Embryonic facial prominence (tissue), 1 donor: ENCODE measurements around the gene CRP.
"Not testable (repeated sequence)": the region's sequence is repeated elsewhere in the genome, so short reads cannot be mapped to it uniquely, and the experiment has no call there.

Experiments used
- DNase-seq: peaks from one replicate; pipeline ENCODE4 v3.0.0-alpha.2; 2016; ENCODE audit errors: extremely low spot score

Gene CRP, protein sequence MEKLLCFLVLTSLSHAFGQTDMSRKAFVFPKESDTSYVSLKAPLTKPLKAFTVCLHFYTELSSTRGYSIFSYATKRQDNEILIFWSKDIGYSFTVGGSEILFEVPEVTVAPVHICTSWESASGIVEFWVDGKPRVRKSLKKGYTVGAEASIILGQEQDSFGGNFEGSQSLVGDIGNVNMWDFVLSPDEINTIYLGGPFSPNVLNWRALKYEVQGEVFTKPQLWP

DNA sequence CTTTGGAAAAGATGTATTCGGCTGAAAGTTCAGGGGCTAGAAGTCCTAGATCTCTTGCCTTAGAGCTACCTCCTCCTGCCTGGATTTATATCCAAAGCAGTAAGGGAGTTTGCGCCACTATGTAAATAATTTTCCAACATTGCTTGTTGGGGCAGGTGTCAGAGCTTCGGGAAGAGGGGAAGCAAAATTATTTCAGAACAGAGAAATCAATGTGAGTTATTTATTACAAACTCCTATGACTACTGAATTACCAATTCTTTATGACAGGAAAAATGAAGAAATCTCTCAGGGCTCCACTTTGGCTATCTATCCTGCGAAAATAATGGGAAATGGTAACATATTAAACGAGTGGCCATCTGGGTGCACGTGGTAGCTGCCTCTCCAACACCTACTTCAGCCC lies at the start of gene CRP:
CRP (minus strand) TSS at position 61 of the 400 bp plus-strand sequence. CDS start 104 bp downstream, outside the sequence.
- no peak for DNase-seq

DNA sequence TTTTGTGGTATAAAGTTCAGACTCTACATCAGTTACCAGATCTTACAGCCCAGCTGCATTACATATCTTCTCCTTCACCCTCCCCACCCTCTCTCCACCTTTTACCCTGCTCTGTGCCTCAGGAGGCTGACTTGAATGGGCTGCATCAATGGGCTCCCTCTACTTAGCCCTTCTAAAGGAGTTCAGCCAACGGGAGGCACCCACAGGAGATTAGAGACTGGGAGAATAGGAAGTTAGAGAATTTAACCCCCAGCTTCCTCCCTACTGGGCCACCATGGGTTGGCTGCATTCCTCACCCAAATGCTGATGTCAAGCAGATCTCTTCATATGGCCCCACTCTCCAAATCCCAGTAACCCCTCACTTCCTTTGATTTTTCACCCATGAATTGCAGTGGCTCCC lies 49.3 kb upstream of the CRP start:
- no peak for DNase-seq

DNA sequence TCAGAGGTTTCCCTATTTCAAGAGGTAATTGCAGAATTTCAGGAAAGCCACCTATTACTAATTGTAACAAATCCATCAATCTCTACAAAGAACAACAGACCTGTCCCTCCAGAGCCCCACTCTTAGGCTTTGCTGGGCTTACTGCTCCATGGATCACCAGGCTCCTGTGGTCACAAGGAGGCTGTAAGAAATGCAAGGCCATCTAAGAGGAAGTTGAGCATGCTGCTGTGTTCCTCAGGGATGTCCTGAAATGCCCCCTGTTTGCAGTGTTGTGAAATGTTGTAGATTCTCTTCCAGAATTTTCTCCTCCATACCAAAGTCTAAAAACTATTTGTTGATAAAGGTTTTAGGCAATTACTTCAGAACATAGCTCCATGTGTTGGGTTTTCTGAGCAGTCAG lies 42.0 kb upstream of the CRP start:
- DNase-seq, result no peak

DNA sequence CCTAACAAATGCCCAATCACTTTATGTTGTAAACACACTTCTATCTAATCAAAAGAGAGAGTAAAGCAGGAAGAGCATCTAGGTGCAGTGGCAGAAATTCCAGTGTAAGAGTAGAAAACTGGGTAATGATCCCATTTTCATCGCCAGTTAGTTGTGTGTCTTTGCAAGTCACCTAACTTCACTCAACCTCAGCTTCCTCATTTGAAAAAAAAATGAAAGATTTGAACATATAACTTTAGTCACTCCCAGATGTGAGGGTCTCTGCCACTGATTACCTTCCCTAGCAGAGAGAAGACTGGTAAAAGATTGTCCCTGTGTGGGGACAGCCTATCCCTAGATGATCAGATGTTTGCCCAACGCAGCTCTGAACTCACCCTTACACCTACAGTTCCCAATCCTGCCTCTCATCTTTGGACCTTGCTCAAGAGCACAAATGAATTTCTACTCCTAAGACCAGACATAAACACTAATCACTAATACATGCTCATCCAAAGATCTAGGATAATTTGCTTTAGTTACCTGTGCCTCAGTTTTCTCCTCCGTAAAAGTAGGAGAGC lies 41.1 kb upstream of the CRP start:
- no peak for DNase-seq

DNA sequence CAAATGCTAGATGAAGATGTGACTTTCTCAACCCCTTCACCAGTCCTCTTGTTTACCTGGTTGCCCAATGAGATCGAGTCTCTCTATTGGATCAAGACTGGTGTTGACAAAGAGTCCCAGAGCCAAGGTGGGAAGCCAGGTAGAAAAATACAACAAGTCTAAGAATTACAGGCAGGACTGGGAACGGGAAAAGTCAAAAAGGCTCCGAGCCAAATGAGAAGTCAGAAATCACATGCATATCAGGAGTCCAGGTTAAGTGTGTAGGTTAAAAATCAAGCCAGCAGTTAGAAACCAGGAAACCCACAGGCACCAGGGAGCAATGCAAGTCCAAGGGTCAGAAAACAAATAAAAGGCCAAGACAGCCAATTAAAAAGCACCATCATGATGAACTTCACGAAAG lies 39.0 kb upstream of the CRP start:
- no peak for DNase-seq

DNA sequence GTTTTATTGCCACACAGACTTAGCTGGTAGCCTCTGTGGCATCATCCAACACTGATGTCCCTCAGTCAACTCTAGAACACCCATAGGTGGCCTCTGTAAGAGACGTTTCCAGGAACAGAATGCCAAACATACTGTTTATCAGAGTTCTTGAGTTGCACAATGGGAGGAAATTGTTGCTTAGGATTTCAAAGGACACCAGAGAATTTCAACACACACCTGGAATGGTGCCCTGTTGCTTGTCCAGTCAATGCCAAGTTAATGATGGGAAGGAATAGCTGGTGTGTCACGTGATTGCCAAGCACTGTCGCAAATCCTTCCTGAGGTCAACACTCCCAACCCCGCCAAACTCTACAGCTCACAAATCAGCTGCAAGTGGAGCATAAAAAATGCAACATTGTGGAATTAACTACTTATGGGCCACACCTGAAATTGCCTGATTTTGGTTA lies 37.8 kb upstream of the CRP start:
- DNase-seq, result no peak

DNA sequence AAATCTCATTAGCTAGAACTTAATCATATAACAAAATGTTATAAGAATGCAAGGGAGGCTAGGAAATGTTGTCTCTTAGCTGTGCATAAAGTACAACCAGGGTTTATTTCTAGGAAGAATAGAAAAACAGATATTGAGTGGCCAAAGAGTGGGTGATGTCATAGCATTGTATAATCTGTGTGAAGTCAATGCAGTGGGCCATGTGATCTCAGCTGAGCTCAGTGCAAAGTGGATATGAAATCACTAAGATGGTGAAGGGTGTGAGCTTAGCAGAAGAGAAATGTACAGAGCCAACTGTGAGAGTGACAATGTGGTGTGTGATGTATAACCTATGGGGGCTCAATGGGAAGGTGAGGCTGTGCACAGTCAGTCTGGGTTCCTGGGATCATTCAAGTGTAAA lies 36.6 kb upstream of the CRP start:
- DNase-seq, result no peak

DNA sequence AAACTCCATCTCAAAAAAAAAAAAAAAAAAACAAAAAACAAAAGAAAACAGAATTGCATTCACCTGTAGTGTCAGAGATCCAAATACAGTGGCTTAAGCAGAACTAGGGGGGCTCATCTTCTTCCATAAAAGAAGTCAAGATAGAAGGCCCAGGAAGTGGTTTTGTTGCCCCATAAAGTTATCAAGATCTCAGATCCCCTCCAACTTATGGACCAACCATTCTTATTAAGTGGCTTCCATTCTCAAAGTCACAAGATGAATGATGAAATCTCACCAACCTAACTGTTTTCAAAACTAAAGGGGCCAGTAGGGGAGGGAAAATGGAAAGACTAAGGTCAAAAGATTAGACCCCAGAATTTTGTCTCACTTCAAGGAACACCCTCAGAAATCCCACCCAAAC lies 36.2 kb upstream of the CRP start:
- DNase-seq, result no peak

DNA sequence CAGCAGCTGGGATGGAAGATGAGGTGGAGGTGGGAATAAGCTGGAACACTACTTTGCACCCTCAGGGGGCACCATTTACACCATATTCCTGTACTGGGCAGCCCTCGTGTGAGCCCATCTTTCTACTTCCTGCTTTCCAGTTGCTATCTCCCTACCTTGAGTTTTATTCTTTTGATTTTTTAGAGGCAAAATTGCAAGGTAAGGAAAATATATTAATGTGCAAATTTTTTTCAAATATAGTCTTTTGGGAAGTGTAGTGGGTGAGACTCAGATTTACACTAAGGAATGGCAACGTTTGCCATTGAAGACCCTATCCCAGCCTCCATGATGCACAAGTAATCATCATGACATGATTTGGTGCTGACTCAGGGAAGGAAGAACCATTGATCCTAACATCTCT lies 35.2 kb upstream of the CRP start:
- no peak for DNase-seq

DNA sequence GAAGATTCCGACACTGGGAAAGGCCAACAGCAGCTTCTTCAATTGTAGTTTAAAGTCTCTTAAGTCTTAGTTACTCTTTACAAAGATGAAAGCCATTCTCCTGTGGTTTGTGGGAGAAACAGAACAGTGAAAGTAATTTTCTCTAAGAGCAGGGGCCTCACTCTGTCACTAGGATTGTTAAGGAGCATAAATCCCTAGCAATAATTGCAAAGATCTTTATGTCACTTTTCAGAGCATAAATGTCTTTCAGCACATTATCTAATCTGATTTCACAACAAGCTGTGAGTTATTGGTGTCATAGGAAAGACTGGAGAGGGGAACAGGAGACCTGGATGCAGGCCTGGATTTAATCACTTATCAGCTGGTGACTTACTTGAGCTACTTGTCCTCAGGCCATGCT lies 34.0 kb upstream of the CRP start:
- no peak for DNase-seq

DNA sequence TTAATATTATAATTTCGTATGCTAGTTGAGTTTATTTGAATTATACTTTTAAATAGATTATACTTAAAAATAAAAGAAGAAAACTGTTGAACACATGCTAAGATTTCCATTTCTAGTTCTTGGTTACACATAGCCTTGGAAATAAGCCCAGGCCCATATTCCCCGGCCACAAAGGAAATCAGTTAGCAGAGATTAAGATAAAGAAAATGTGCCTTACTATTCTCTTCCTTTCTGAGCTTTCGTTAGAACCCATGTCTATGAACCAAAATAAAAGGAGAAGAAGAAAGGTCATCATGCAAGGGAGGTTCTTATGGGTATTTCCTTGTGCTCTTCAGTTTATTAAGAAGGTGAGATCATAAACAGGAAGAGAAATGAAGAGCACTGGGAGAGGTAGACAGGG lies 32.3 kb upstream of the CRP start:
- DNase-seq, result no peak

DNA sequence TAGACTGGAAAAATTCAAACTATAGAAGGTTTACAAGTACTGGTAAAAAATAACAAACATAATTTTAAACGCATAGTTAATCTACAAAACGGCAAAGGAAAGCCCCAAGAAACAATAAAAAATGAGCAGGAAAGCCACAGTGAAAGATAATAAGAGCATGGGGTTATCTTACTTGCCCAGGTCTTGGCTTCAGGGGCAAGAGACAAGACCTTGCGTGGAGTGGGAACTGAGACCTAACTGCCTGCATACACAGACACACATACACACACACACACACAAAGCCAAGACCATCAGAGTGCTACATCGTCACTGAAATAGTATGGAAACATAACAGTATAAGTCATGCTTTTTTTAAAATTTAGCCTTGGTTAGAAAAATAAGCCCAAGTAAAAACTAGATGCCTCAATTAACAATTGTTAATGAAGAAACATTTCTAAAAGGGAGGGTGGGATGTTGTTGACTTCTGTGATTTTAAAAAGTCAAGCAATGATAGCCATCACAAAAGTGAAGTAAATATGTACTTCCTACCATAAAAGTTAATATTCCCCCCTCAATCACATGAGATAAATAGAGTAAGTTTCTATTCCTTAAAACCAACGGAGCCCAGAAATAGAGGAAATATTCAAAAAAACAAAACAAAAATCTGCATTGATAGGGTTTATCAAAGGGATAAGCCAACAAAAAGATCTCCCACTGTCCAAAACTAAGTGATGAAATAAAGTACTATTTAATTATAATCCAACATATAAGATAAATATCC lies 29.4 kb upstream of the CRP start:
- no peak for DNase-seq

DNA sequence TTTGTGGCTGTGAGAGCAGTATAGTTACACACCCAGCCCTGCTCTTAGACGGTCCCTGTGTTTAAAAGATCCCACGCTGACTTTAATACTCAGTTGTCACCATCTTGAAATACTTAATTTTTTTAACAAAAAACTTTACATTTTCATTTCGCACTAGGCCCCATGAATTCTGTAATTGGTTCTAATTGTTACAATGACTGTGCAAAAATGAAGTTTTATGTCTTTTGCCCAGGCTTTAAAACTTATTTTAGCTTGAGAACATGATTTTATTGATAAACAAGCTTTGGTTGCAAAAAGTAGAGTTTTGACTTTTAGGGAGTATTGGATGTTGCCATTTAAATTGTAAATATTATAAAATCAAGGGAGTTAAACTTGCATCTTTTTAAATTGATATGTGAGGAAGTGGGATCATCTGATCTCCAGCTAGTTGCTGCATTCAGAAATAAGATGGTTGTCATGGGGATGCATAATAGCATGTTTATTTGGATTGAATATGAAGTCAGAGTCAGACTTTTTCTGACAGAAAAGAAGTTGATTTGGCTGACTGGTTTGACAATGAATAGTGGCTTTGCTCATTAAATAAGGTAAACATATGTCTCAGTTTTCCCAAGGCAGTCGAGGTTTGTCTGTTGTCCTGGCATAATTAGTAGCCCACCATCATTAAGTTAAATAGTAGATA lies 23.0 kb upstream of the CRP start:
- no peak for DNase-seq

DNA sequence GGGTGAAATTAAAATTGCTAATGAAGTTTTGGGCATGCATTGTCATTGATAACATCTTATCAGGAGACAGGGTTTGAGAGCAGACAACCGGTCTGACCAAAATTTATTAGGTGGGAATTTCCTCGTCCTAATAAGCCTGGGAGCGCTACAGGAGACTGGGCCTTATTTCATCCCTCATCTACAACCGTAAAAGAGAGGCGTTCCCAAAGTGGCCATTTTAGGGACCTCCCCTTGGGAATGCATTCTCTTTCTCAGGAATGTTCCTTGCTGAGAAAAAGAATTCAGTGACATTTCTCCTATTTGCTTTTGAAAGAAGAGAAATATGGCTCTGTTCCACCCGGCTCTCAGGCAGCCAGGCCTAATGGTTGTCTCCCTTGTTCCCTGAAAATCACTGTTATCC lies 8.8 kb upstream of the CRP start:
- DNase-seq, result not testable (repeated sequence)

DNA sequence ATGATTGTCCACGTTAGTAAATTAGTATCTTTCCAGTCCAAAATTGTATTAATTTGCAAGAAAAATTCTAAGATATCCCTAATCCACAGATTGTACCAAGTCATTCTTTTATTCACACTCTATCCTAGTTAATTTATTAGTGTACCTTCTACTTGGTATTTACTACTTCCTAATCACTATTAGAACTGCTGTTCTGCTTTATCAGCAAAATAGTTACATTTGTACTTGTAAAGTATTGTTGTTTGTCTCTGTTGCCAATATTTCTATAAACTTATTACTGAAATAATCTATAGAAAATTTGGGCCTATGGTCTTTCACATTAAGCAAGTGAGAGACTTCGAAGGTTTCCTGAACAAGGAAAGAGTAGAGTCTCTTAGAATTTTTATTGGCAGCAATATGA lies 5.6 kb upstream of the CRP start:
- DNase-seq, result no peak

DNA sequence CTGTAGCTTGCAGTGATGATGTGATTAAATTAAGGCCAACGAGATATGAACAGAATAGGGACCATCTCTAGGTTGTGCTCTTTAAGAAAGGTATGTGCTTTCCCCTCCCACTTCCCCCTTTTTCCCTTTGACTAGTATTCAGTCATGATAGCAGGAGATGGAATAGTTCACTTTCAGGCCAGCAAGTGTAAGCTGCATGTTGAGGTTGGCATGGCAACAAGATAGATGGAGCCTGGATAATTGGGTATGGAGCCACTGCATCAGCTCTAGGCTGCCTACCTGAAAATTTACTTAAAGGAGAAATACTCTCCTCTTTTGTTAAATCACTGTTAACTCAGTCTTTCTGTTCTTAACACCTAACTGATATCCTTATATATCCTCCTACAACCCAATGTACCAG lies 1.5 kb upstream of the CRP start:
- DNase-seq, result no peak

DNA sequence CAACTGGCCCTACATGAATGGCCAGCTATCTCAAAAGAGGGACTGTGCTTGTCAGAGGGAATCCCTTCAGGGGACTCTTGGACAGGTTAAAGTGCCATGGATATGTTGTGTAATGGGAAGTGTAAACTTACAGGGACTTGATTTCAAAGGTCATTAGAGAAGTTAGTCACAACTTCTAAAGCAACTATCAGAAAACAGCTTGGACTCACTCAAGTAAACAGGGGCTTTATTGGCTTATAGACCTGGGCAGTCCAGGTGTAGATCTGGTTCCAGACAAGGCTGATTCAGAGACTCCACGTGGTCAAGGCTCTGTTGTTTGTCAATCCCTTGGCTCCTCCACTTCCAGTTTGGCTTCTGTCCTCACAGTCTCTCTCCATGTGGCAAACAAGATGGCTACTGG lies 2.3 kb downstream of the CRP start:
- DNase-seq, result no peak

DNA sequence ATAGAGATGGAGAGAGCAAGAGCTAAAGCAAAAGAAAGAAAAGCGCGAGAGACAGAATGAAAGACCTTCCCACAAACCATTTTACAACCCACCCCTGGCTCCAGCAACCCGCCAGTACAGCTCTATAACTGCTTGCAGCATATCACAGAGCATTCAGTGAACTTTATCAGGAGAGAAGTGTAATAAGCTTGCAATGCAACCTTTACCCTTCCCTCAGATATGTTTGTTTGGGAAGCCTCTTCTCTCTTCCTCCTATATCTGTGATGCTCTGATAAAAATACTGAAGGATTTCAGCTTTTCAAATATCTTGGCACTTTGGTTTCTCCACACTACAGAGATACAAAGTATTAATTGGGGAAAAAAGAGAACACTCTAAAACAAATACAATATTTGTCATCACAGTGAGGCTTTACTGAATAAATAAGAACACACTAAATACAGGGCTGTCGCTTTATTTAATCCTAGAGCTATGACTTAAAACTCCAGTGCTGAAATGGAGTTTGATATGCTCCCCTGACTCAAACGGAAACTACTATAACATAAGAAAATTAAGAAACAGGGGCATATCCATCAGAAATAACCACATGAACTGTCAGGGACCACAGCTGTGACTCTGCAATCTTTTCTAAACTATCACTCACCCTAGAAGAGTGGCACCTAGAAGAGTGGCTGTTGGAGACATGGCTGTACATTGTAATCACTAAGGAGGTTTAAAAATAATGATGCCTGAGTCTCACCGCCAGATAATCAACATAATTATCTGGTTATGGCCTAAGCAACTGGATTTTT lies 6.7 kb downstream of the CRP start:
- DNase-seq, result no peak

DNA sequence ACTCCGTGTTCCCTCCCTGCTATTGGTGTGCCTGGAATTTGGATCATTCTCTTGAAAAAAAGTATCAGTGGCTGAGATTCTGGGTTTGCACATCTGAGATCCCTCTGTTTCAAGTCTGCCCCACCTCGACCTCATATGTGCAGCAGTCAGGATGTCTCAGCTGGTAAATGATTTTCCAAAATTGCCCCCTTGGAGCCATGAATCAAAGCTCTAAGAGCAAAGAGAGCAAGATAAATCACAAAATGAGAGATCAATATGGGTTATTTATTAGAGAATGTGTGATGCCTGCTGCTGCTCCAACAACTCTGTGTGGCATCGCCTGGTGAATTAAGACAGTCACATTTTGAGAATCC lies 8.5 kb downstream of the CRP start:
- no peak for DNase-seq

DNA sequence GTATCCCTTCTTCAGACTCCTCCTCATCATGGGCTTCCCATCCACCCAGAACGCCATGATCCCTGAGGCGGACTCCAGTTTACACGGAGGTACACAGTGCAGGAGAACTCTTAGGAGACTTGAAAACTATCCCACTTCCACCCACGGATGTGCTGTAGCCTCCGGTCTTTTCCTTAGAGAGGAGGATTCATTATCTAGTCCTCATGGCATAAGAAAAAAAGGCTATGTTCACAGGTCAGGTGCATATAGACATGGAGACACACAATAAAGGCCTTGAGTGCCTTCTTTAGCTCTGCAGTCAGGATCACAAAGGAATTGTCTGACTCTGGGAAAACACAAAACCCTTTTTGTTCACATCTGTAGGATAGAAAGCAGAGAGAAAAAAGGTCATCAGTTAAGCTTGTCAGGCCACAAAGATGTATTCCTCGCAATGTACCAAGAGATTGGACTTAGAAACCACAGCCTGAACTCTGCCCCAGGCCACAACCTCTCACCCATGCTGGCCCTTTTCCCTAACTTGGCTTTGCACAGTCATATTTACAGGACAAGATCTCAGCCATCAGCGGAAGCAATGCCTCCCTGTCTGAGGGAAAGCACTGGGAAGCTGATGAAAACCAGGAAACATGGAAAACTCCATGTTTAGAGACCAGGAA lies 9.0 kb downstream of the CRP start:
- no peak for DNase-seq

DNA sequence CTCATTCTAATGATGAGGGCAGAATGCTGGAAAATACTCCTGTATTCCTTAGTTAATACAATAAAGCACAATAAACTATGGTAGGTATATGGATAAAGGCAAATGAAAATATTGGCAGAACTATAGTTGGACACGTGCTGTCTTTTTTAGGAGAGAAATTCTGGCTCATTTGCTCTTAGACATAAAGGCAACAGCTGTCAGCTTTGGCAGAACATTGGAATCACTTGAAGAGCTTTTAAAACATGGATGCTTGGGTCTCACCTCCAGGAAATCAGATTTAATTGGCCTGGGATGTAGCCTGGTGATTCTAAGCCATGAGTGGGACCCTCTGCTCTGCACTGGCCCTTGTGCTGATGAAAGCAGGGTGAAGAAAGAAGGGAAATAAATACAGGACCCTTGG lies 9.9 kb downstream of the CRP start:
- no peak for DNase-seq

DNA sequence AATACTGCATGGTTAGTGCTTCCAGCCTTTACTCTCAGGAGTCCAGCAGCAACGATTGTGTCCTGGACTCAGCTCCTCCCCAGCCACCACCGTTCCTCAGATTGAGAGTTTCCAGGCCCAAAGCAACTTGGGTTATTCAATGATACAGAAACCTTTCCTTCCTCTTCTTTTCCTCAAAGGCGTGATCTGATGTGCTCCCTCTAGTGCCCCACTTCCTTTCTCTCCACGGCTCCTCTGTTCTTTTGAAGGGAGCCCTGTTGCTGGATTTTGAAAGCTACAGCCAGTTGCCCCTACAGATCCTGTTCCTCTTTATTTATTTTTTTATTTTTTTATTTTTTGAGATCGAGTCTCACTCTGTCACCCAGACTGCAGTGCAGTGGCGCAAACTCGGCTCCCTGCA lies 14.1 kb downstream of the CRP start:
- DNase-seq, result no peak
